HEK293 (cell line): Measurements from ENCODE around the gene PLCXD1.

Source experiments
- CTCF ChIA-PET: fragments of 350-600 bp; formaldehyde crosslinking; extraction: SDS; loops from one replicate; lab custom pipeline; 2021; ENCODE audit warnings: antibody characterized with exemption; lab: Yijun Ruan, JAX
- POLR2A ChIA-PET: fragments of 300-600 bp; formaldehyde crosslinking; extraction: SDS; loops from one replicate; lab custom pipeline; 2020; ENCODE audit warnings: antibody characterized with exemption, inconsistent platforms; lab: Yijun Ruan, JAX
- H3K27ac ChIP-seq: fragments of 200-500 bp; sonication (Bioruptor generic); 2 replicates; pipeline ENCODE4 v1.5.1; 2014; ENCODE audit warnings: low read depth, low read length, control low read depth, inconsistent platforms; ENCODE audit errors: extremely low read depth
- H3K36me3 ChIP-seq, 2 experiments: fragments of 200-500 bp in 1 of 2; sonication (Bioruptor generic) in 1 of 2; 1 replicate in 1 of 2; 2 replicates in 1 of 2; pipeline ENCODE4 v1.5.1; 2014 to 2017; ENCODE audit warnings: inconsistent platforms in 2 of 2, low read length in 2 of 2; ENCODE audit not compliant: control insufficient read depth in 2 of 2, insufficient read depth in 1 of 2
- H3K4me1 ChIP-seq: fragments of 200-500 bp; sonication (Bioruptor generic); 2 replicates; pipeline ENCODE4 v1.5.1; 2014; ENCODE audit warnings: mild to moderate bottlenecking, low read length, inconsistent platforms; ENCODE audit not compliant: control insufficient read depth, insufficient read depth
- H3K4me3 ChIP-seq: 2 replicates; pipeline ENCODE4 v1.5.1; 2011; ENCODE audit warnings: low read depth, mild to moderate bottlenecking, control low read depth, low read length, moderate library complexity
- H3K9me3 ChIP-seq: fragments of 200-500 bp; sonication (Bioruptor generic); 2 replicates; pipeline ENCODE4 v1.5.1; 2014; ENCODE audit warnings: low read depth, low read length, inconsistent platforms; ENCODE audit not compliant: control insufficient read depth, insufficient read depth
- BCL6B ChIP-seq: fragments of 450-650 bp; formaldehyde crosslinking; IDR thresholded peaks from 2 replicates; pipeline ENCODE4 v1.5.1; 2017; ENCODE audit warnings: missing biosample characterization, missing genetic modification characterization
- EGR2 ChIP-seq: fragments of 450-650 bp; formaldehyde crosslinking; IDR thresholded peaks from 2 replicates; pipeline ENCODE4 v1.5.1; 2016; ENCODE audit warnings: low read depth, missing biosample characterization, missing genetic modification characterization
- GLIS1 ChIP-seq: fragments of 450-650 bp; formaldehyde crosslinking; IDR thresholded peaks from 2 replicates; pipeline ENCODE4 v1.5.1; 2016; ENCODE audit warnings: missing biosample characterization, missing genetic modification characterization
- HOXC10 ChIP-seq: sonication (generic); formaldehyde crosslinking; IDR thresholded peaks from 2 replicates; pipeline ENCODE4 v1.8.1; 2023; ENCODE audit warnings: mild to moderate bottlenecking, missing genetic modification reagents
- INSM2 ChIP-seq: fragments of 450-650 bp; formaldehyde crosslinking; IDR thresholded peaks from 2 replicates; pipeline ENCODE4 v1.5.1; 2016; ENCODE audit warnings: missing biosample characterization, missing genetic modification characterization
- KLF16 ChIP-seq: fragments of 450-650 bp; formaldehyde crosslinking; IDR thresholded peaks from 2 replicates; pipeline ENCODE4 v1.5.1; 2017; ENCODE audit warnings: missing biosample characterization, missing genetic modification characterization
- ZBTB26 ChIP-seq: fragments of 450-650 bp; formaldehyde crosslinking; optimal IDR thresholded peaks from 2 replicates; pipeline ENCODE3; 2016; ENCODE audit warnings: missing biosample characterization, mild to moderate bottlenecking, missing genetic modification characterization
- ZNF366 ChIP-seq: fragments of 450-650 bp; formaldehyde crosslinking; conservative IDR thresholded peaks from 2 replicates; pipeline ENCODE4 v1.5.1; 2016; ENCODE audit warnings: missing biosample characterization, missing genetic modification characterization
- ZNF521 ChIP-seq: fragments of 450-650 bp; formaldehyde crosslinking; IDR thresholded peaks from 2 replicates; pipeline ENCODE4 v1.5.1; 2017; ENCODE audit warnings: missing biosample characterization, mild to moderate bottlenecking, missing genetic modification characterization
- ZNF624 ChIP-seq: fragments of 450-650 bp; formaldehyde crosslinking; IDR thresholded peaks from 2 replicates; pipeline ENCODE4 v1.5.1; 2017; ENCODE audit warnings: missing biosample characterization, missing genetic modification characterization
- ZNF792 ChIP-seq: fragments of 450-650 bp; formaldehyde crosslinking; IDR thresholded peaks from 2 replicates; pipeline ENCODE4 v1.5.1; 2016; ENCODE audit warnings: missing biosample characterization, missing genetic modification characterization
- TF ChIP-seq, protein P1 (sequence below): fragments of 450-650 bp; formaldehyde crosslinking; IDR thresholded peaks from 2 replicates; pipeline ENCODE4 v1.5.1; 2016; ENCODE audit warnings: missing biosample characterization, missing genetic modification characterization, low read depth
- TF ChIP-seq, protein P2 (sequence below): fragments of 450-650 bp; formaldehyde crosslinking; IDR thresholded peaks from 2 replicates; pipeline ENCODE4 v1.5.1; 2016; ENCODE audit warnings: missing biosample characterization, missing genetic modification characterization

Gene PLCXD1

GRCh38 chrX:336227-336626 lies 55.0 kb downstream of the PLCXD1 start (continued):
- TF ChIP-seq, protein P1, sequence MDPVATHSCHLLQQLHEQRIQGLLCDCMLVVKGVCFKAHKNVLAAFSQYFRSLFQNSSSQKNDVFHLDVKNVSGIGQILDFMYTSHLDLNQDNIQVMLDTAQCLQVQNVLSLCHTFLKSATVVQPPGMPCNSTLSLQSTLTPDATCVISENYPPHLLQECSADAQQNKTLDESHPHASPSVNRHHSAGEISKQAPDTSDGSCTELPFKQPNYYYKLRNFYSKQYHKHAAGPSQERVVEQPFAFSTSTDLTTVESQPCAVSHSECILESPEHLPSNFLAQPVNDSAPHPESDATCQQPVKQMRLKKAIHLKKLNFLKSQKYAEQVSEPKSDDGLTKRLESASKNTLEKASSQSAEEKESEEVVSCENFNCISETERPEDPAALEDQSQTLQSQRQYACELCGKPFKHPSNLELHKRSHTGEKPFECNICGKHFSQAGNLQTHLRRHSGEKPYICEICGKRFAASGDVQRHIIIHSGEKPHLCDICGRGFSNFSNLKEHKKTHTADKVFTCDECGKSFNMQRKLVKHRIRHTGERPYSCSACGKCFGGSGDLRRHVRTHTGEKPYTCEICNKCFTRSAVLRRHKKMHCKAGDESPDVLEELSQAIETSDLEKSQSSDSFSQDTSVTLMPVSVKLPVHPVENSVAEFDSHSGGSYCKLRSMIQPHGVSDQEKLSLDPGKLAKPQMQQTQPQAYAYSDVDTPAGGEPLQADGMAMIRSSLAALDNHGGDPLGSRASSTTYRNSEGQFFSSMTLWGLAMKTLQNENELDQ: no peak
- TF ChIP-seq ZNF366: no peak
- TF ChIP-seq, all 188 proteins: peak for 0

DNA sequence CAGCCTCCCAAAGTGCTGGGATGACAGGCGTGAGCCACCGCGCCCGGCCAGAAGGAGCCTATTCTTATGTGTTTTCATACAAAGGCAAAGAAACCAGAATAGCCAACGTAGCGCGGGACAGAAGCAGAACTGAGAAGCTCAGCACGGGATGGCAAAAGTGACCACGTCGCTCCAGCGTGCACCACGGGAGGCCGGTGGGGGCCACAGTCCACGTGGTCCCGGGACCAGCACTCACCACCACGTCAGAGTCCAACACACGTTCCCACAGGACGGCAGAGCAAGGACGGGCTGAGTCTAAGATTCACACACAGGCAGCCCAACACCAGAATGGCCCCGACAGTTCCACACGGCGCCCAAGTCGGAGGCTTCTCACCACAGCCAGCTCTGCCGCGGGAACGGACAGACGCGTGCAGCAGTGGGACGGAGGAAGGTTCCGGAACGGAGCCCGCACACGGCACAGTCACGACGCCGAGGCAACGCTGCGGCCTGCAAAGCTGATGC lies 56.2 kb downstream of the PLCXD1 start:
- Histone ChIP-seq H3K36me3 (peaks cover 0 to 36% of the 10 kb centered on the region in 2 experiments; a peak in 1 of 3 replicates), H3K4me3 (no peak overlapping the region), H3K4me1 (no peaks in the 10 kb centered on the region), H3K9me3 (no peaks in the 10 kb centered on the region), H3K27ac (no peak overlapping the region)
- CTCF ChIA-PET: no interaction called here
- TF ChIP-seq GLIS1: no peak
- no peak for TF ChIP-seq ZNF624 (tag by site-specific recombination)
- TF ChIP-seq INSM2 (tag by site-specific recombination): no peak
- TF ChIP-seq, protein P2, sequence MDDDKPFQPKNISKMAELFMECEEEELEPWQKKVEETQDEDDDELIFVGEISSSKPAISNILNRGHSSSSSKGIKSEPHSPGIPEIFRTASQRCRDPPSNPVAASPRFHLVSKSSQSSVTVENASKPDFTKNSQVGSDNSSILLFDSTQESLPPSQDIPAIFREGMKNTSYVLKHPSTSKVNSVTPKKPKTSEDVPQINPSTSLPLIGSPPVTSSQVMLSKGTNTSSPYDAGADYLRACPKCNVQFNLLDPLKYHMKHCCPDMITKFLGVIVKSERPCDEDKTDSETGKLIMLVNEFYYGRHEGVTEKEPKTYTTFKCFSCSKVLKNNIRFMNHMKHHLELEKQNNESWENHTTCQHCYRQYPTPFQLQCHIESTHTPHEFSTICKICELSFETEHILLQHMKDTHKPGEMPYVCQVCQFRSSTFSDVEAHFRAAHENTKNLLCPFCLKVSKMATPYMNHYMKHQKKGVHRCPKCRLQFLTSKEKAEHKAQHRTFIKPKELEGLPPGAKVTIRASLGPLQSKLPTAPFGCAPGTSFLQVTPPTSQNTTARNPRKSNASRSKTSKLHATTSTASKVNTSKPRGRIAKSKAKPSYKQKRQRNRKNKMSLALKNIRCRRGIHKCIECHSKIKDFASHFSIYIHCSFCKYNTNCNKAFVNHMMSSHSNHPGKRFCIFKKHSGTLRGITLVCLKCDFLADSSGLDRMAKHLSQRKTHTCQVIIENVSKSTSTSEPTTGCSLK (tag by site-specific recombination): no peak
- TF ChIP-seq ZNF521: no peak
- TF ChIP-seq BCL6B: no peak
- TF ChIP-seq KLF16 (tag by site-specific recombination): no peak
- TF ChIP-seq ZBTB26 (tag by site-specific recombination): no peak
- POLR2A ChIA-PET: no interaction called here

DNA sequence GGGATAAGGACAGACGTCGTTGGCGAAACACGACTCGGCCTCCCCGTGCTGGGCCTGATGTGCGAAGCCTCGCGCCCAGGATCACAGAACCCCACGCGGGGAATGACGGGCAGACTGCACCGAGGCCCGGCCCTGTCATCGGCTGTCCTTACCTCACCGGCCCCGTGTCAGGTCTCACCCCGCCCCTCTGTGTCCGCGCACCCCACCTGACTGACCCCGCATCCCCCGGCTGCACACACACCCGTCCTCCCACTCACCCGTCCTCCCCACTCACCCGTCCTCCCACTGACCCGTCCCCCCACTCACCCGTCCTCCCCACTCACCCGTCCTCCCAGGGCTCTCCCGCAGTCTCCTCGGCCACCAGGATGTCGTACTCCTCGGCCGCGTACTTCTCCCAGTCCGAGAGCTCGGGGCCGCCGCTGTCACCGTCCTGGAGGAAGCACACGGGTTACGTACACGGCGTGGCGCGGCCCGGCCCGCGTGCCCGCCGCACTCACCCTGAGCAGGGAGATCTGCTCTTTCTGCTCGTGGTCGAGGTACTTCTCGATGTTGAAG lies 57.2 kb downstream of the PLCXD1 start:
- TF ChIP-seq ZNF792 (tag by site-specific recombination) (no peak), HOXC10 (CRISPR knock-in tag) (no peak), EGR2 (tag by site-specific recombination) (0 out of 2 replicates have a peak, but pooled peaks have one; percentile 16)
- H3K9me3 ChIP-seq: no peaks in the 10 kb centered on the region
- no peak overlapping the region for H3K27ac ChIP-seq
- H3K36me3 ChIP-seq: peaks cover 0 to 32% of the 10 kb centered on the region in 2 experiments; a peak in 1 of 3 replicates
- no peaks in the 10 kb centered on the region for H3K4me1 ChIP-seq
- POLR2A ChIA-PET: no interaction called here
- H3K4me3 ChIP-seq: no peak overlapping the region
- CTCF ChIA-PET: no interaction called here
